HUDEP-2 (cell line): ENCODE data around the gene RNU1-1.
"Not testable (repeated sequence)": the region's sequence is repeated elsewhere in the genome, so short reads cannot be mapped to it uniquely, and the experiment has no call there.

Experiments
- DNase-seq, 76 experiments: peaks; one replicate each; lab custom pipeline; 2025; ENCODE audit not compliant: unreplicated experiment in 76 of 76; lab: John Stamatoyannopoulos, UW

The RNU1-1 gene

DNA sequence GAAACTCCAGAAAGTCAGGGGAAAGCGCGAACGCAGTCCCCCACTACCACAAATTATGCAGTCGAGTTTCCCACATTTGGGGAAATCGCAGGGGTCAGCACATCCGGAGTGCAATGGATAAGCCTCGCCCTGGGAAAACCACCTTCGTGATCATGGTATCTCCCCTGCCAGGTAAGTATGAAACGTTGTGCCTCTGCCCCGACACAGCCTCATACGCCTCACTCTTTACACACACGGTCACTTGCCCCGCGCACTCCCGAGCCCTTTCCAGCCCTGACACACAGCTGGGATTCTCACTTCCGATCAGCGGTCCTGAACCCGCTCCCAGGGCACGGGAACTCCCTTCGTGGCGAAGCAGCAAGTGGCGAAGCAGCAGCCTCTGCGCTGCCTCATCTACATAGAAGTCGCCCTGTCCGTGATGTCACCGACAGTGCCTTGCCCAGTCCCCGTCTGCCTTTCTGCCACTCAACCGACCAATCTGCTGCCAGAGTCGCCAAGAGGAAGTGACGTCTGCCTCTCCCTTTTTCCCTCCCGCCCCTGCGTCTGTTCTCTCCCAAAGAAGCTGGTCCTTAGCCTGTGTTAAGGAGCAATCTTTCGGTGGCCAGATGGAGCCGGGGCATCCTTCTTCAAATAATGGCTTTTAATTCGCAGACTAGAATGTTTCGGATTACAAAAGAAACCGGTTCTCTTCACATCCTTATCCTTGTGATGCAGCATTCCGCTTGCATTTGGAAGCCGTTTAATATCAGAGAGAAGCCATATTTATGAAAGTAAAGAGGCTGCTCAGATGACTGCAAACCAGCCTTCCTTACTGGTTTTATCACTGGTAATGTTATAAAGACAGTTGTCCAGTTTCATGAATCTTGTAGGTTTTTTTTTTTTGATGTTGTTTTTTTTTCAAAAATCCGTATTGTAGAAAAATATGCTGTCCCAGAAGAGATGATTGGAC lies at the start of gene RNU1-1:
Gene RNU1-1 (minus strand): TSS at position 179 of the 949 bp plus-strand sequence.
- peak in 51 of 76 experiments; percentile 23 to 88 (median 63) for DNase-seq

GRCh38 chr1:16561035-16561434 lies 47.0 kb upstream of the RNU1-1 start:
- not testable (repeated sequence) for DNase-seq

GRCh38 chr1:16560498-16560897 lies 46.4 kb upstream of the RNU1-1 start:
- DNase-seq = not testable (repeated sequence)

DNA sequence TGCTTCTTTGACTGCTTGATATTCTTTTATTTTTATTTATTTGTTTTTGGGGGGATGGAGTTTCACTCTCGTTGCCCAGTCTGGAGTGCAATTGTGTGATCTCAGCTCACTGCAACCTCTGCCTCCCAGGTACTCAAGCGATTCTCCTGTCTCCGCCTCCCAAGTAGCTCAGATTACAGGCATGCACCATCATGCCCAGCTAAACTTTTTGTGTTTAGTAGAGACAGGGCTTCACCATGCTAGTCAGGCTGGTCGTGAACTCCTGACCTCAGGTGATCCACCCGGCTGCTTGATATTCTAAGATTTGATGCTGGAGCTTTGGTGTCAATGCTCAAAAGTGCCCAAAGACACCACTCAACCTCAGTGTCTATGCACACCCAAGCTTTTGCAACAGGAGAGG lies 45.6 kb upstream of the RNU1-1 start:
- DNase-seq = not testable (repeated sequence)

GRCh38 chr1:16557034-16557433 lies 42.9 kb upstream of the RNU1-1 start:
- not testable (repeated sequence) for DNase-seq

DNA sequence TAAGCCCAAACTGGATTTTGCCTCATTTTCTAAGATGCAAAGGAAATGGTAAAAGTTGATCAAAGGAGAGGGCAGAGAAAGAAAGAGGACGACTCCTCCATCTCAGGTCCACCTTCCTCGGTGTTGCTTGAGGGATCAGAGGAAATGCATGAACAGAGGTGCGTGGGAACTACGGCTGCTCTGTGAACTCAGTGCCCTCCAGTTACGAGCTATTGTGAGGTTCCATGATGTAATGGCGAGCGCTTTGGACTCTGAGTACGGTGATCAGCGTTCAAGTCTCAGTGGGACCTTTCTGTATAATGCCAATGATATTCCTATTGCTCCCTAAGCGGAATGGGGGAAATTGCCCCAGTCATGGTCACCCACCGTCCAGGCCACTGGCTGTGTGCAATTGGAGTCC lies 39.2 kb upstream of the RNU1-1 start:
- DNase-seq = not testable (repeated sequence)

DNA sequence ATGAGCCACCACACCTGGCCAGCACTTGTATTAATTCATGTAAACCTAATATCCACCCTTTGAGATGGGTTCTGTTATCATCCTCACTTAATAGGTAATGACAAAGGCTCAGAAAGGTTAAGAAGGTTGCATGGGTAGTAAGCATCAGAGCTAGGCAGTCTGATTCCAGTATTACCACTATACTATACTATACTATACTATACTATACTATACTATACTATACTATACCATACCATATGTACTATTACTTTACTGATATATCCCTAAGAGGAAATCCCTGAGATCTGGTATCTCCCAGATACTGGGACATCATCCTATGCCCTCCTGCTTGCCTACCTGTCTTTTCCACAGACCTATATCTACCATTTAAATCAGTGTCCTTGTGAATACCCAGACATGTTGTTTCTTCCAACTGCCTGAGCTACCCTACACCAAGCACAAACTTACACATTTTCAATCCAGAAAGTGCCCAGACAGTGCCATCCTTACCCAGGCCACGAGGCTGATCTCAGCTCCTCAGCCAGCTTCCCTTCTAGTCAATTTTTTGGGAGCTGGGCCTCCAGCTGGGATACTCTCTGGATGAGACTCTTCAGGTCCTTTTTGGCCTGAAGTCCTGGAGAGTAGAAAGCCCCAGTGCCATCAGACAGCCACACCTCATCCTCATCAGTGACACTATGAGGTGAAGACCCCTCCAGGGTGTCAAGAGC lies 36.3 kb upstream of the RNU1-1 start:
- not testable (repeated sequence) for DNase-seq

DNA sequence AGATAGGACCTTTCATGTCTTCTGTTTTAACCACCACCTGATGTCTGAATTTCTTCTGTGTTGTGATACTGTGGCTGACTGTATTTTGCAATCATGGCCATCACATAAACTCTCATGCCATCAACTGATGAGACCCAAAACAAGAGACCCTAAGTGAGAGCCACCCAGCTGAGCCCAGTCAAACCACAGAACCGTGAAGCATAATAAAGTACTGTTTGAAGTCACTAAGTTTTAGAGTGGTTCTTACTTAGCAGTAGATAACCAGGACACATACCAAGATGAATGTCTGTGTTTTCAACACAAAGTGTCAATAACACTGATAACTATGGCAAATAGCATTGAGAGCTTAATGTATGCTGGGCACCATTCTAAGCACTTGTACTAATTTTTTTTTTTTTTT lies 35.5 kb upstream of the RNU1-1 start:
- DNase-seq = not testable (repeated sequence)

DNA sequence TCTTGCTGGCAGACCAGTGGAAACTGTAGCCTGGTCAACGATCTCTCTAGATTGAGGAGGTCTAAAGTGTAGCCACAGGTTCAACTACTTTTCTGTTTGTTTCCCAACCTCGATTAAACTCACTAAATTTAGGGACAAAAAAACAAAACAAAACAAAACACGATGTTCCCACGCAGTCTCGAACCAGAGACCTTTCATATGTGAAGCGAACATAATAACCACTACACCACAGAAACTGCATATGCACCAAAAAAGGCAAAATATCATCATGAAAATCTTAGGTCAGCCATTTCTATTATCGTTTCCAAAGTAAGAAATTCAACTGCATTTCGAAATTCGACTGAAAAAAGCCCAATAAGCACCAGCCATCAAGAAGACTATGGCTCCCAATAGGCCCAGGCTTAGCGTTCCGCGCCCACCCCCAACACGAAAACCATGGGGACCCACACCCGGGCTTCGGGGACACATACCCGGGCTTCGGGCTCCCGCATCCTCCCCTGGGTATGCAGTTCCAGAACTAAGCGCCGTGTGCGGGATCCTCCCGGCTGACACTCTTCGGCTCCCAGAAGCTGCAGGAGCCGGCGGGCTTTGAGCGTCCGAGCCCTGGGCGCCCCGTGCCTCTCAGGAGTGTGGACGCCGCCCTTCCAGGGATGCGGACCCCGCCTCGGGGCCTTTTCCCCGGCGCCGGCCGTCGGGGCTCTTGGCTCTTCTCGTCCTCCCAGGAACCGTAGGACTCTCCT lies 33.6 kb upstream of the RNU1-1 start:
- not testable (repeated sequence) for DNase-seq

- peak in 11 of 76 experiments; percentile 4 to 77 (median 53) for DNase-seq
These were observed 31.6 kb upstream of the RNU1-1 start for GRCh38 chr1:16545682-16546095.

DNA sequence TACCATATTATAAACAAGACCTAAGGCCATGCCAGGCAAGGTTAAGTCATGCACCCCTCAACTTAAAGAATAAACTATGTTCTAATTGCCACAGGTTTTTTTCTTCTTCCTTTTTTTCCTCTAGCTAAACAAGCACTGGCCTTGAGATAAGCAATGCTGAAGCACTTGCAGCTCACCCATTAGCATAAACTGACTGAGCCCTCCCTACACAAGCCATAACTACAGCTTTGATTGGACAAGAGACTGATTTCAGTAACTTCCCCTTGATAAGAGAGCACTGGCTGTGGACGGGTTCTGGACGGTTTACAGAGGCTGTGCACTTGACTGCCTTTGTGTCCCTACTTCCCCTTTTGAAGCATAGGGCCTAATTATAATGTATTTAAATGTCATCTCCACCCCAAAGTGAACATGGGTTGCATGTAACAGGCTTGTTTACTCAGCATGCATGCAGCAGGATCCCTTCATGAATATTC lies 26.4 kb upstream of the RNU1-1 start:
- peak in 9 of 76 experiments; percentile 0 to 33 (median 7) for DNase-seq

- not testable (repeated sequence) for DNase-seq
These were observed 23.4 kb upstream of the RNU1-1 start for GRCh38 chr1:16537528-16537927.

DNA sequence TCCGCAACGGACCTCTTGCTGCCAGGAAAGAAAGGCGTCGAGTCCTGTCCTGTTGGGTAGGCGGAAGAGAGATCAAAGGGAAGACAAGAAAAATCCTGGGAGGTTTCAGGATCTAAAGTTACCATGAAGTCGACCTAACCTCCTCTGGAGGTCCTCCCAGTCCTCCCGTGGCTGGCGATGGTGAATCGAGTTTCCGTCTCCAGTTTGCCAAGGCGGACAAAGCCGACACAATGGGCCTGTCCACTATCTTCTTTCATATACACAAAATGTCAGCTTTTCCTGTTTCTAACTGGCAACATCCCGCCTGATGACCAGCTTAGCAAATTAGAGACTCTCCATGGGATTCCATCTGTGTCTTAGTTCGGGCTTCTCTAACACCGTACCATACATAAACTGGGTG lies 22.7 kb upstream of the RNU1-1 start:
- DNase-seq = not testable (repeated sequence)

DNA sequence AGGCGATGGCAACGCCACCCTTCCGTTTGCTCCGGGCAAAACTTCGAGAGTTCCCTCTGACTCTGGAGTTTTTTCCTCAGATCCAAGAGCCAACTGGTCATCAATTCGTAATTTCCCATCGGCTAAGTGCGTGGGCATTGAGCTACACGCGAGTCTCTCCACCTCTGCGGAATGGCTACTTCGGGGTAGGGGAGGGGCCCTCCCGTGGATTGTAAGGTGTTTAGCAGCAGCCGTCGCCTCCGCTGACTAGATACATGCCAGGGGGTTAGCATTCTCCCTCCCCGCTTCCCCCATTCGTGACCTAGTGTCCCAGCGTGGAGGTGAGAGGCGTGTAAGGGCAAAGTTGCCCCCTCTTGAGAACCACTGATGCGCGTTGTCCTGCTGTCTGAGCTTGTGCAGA lies 21.8 kb upstream of the RNU1-1 start:
- not testable (repeated sequence) for DNase-seq

- DNase-seq = not testable (repeated sequence)
These were observed 21.4 kb upstream of the RNU1-1 start for GRCh38 chr1:16535487-16535886.

DNA sequence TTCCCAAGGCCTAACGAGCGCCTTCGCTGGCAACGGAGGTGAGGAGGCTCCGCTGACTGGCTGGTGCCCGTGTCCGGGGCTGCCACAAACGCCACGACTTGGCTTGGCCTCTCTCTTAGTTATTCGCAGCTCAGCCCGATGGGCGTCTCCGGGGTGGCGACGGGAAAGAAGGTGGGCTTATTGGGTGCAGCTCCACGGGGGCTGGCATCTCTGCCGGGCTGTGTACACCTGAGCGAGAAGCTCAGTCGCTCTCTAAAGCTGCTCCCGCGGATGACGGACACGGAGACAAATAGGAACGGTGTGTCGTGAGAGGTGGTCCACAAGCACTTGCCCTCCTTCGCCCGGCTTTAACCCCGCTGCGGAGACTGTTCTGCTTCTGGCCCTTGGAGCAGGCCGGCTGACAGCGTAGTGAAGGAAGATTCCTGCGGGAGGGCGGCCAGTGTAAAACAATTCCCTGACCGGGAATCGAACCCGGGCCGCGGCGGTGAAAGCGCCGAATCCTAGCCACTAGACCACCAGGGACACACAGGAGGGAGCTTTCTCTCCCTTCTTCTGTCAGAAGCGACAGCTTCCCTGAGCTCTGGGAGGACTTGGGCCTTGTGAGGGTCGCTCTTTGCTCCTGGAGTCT lies 20.9 kb upstream of the RNU1-1 start:
- DNase-seq = peak in 46 of 76 experiments; percentile 8 to 82 (median 28)

DNA sequence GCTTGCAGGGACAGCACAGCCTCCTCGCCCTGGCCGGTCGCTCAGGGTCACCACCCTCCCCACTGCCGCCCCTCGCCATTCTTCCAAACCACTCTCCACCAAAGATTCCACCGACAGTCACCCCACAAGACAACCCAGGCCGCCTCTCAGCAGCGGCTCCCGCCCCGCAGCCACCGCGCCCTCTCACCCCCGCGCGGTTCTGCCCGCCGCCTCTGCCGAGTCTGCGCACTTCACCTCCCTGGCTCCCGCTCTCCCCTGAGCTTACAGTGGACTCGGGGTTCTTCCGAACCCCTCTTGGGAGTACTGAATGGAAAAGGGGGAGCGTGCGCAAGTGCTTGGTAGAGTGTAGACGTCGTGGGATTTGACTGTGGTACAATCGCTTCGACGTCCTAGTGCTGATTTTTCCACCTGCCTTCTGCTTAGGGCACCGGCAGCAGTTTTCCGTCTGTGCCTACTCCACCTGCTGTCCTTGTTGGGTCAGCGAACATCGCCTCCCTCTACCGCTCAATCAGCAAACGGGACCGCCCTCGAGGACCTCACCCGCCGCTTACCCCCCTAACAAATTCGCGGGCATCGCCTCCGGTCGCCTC lies 20.2 kb upstream of the RNU1-1 start:
- DNase-seq = peak in 2 of 76 experiments; percentile 2 to 7

DNA sequence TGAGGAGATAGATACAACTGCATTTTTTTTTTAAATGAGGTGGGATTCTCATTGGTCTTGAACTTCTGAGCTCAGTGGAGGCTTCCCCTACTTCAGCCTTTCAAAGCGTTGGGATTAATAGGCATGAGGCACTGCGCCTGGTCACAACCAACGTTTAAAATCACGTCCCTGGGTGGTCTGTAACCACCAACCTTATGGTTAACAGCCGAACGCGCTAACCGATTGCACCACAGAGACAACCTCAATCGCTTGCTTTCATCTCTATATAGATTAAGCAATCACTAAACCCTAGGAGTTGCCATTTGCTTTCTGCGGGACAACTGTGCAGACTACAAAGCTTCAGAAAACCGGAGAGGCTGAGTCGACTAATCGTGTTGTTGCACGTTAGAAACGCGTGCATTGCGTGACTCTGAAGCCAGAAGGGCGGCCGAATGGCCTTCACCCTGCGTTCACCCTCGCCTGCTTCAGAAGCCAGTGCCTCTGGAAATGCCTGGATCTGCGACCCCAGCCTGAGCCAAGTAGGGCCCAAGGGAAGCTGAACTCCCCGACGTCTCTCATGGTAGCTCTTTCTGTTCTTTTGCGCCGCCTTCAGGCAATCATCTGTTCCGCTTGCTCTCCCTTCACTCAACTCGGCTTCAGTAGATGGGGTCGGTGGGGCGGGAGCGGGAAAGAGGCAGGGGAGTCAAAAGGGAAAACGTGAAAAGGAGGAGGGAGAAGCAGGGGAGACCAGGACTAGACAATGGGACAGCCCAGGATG lies 18.3 kb upstream of the RNU1-1 start:
- not testable (repeated sequence) for DNase-seq

DNA sequence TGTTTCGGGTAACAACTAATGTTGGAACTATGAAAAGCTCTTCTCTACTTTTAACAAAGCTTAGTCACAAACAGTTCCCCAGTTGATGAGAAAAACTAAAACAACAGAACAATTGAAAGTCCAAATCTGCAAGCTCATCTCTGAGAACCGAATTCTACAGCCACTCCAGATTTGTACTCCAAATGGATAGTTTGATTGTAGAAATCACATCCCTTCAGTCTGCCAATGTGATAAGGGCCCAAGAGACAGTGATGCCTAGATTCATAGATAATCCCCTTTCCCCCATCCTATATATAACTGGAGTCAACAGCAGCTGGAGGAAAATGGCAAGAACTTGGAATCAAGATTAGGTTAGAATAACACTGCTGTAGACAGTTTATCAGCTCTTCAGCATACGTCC lies 14.3 kb upstream of the RNU1-1 start:
- DNase-seq = not testable (repeated sequence)
